Spinal cord (tissue), 10 donors: Measurements from ENCODE around the gene KRTAP5-11. TPM values are rescaled to one million over a fixed set of nuclear protein-coding genes. Genes with fewer than 3 reads are reported as not detected.
"Not testable (repeated sequence)": the region's sequence is repeated elsewhere in the genome, so short reads cannot be mapped to it uniquely, and the experiment has no call there.

ENCODE experiments used
- DNase-seq, 6 donors: peaks; one replicate each; pipeline versions ENCODE4 v3.0.0 to v3.0.0-alpha.2; 2013 to 2015; ENCODE audit warnings: low spot score in 6 of 6, low read depth in 4 of 6
- H3K27ac ChIP-seq: one replicate; pipeline ENCODE4 v1.5.1; 2013; ENCODE audit warnings: low read depth, low read length, control low read depth
- H3K27me3 ChIP-seq: one replicate; pipeline ENCODE4 v1.6.1; 2013; ENCODE audit warnings: low read length; ENCODE audit not compliant: control insufficient read depth, insufficient read depth
- H3K36me3 ChIP-seq: one replicate; pipeline ENCODE4 v1.6.1; 2013; ENCODE audit warnings: low read length; ENCODE audit not compliant: control insufficient read depth, insufficient read depth
- H3K4me1 ChIP-seq: one replicate; pipeline ENCODE4 v1.6.1; 2013; ENCODE audit warnings: low read length; ENCODE audit not compliant: control insufficient read depth, insufficient read depth
- H3K4me3 ChIP-seq: one replicate; pipeline ENCODE4 v1.5.1; 2013; ENCODE audit warnings: low read depth, low read length, control low read depth
- H3K9me3 ChIP-seq: one replicate; pipeline ENCODE4 v1.6.1; 2013; ENCODE audit warnings: low read length; ENCODE audit not compliant: control insufficient read depth, insufficient read depth
- WGBS: methylation state at CpG from one replicate; pipeline ENCODE4 v1.1.5; 2013; ENCODE audit warnings: missing lambda C conversion rate; ENCODE audit not compliant: insufficient coverage; 5-methylcytosine and 5-hydroxymethylcytosine counted together
- polyA plus RNA-seq, 2 donors: library from polyadenylated mRNA; unstranded; fragments of 120-200 nt; gene quantifications; one replicate each; pipeline ENCODE4 v1.2.1, GENCODE V29; 2013; ENCODE audit not compliant: insufficient read length in 2 of 2
- total RNA-seq, 2 donors: library from RNA; depleted of rRNA in 1 of 2; stranded (reverse); fragments of 120-200 nt in 1 of 2; fragments of >200 nt in 1 of 2; gene quantifications; one replicate each; pipeline versions ENCODE4 v1.2.3 to v1.2.4, GENCODE V29; 2013 to 2014
- donor health status: healthy.

KRTAP5-11 gene
- total and polyA plus RNA-seq, 4 donors: 0.43 to 1.0 TPM; not detected in 2

GRCh38 chr11:71611218-71611910 is 28.7 kb upstream of the KRTAP5-11 start:
- H3K9me3 ChIP-seq, H3K4me1 ChIP-seq, H3K36me3 ChIP-seq, H3K4me3 ChIP-seq, H3K27ac ChIP-seq, DNase-seq: not testable (repeated sequence)
- H3K27me3 ChIP-seq: peaks cover 10% of the 10 kb centered on the region
- WGBS: 60% methylated on average over 3 of the region's 21 CpGs

GRCh38 chr11:71608272-71608671 is 25.6 kb upstream of the KRTAP5-11 start:
- DNase-seq, H3K36me3 ChIP-seq, H3K9me3 ChIP-seq, H3K4me3 ChIP-seq, H3K27ac ChIP-seq, H3K4me1 ChIP-seq: not testable (repeated sequence)
- peaks cover 10% of the 10 kb centered on the region for H3K27me3 ChIP-seq
- WGBS: 16% methylated on average over 14 of the region's 21 CpGs

GRCh38 chr11:71607520-71608216 is 25.0 kb upstream of the KRTAP5-11 start:
- not testable (repeated sequence) for H3K4me1 ChIP-seq, H3K36me3 ChIP-seq, DNase-seq, H3K4me3 ChIP-seq, H3K27ac ChIP-seq, H3K9me3 ChIP-seq
- H3K27me3 ChIP-seq: peaks cover 10% of the 10 kb centered on the region
- under 1% methylated on average over 36 of the region's 59 CpGs for WGBS

- DNase-seq, H3K36me3 ChIP-seq, H3K4me1 ChIP-seq, H3K27ac ChIP-seq, H3K4me3 ChIP-seq, H3K9me3 ChIP-seq: not testable (repeated sequence)
- peaks cover 10% of the 10 kb centered on the region for H3K27me3 ChIP-seq
- 7% methylated on average over 40 of the region's 48 CpGs for WGBS
Measured at GRCh38 chr11:71606853-71607519, 24.3 kb upstream of the KRTAP5-11 start.

GRCh38 chr11:71604798-71605488 is 22.3 kb upstream of the KRTAP5-11 start:
- not testable (repeated sequence) for H3K4me3 ChIP-seq, H3K4me1 ChIP-seq, H3K9me3 ChIP-seq, DNase-seq, H3K36me3 ChIP-seq, H3K27ac ChIP-seq
- H3K27me3 ChIP-seq: peaks cover 10% of the 10 kb centered on the region
- WGBS: 36% methylated on average over 5 of the region's 17 CpGs

- H3K4me3 ChIP-seq, H3K27me3 ChIP-seq, H3K4me1 ChIP-seq, H3K27ac ChIP-seq, DNase-seq, H3K36me3 ChIP-seq, H3K9me3 ChIP-seq: not testable (repeated sequence)
- 73% methylated on average over 11 of the region's 11 CpGs for WGBS
Measured at GRCh38 chr11:71603221-71603620, 20.5 kb upstream of the KRTAP5-11 start.

- H3K36me3 ChIP-seq, H3K4me1 ChIP-seq, DNase-seq, H3K9me3 ChIP-seq, H3K27me3 ChIP-seq, H3K4me3 ChIP-seq, H3K27ac ChIP-seq: not testable (repeated sequence)
- WGBS: 84% methylated on average over 7 of the region's 8 CpGs
Measured at GRCh38 chr11:71589546-71589920, 6.9 kb upstream of the KRTAP5-11 start.

GRCh38 chr11:71588822-71589545 is 6.3 kb upstream of the KRTAP5-11 start:
- H3K27ac ChIP-seq, DNase-seq, H3K4me3 ChIP-seq, H3K36me3 ChIP-seq, H3K4me1 ChIP-seq, H3K27me3 ChIP-seq, H3K9me3 ChIP-seq: not testable (repeated sequence)
- 95% methylated on average over 2 of the region's 11 CpGs for WGBS

- not testable (repeated sequence) for H3K27me3 ChIP-seq, H3K36me3 ChIP-seq, H3K4me1 ChIP-seq, H3K27ac ChIP-seq, H3K4me3 ChIP-seq, H3K9me3 ChIP-seq, DNase-seq
- 55% methylated on average over 4 of the region's 4 CpGs for WGBS
Measured at GRCh38 chr11:71588314-71588713, 5.6 kb upstream of the KRTAP5-11 start.
